ENCODE measurements around the gene CHMP3. TPM values are rescaled to one million over a fixed set of nuclear protein-coding genes. Genes with fewer than 3 reads are reported as not detected.

Gene CHMP3
- total and polyA plus RNA-seq, 4 donors, result 49.4 to 127 (median 99.5) TPM

- TF ChIP-seq CTCF (IDR thresholded peaks at IDR 0.05; ENCODE audit: control extremely low read depth, extremely low read depth), result no peak
- Histone ChIP-seq H3K27ac (ENCODE audit: low read depth in 1 of 2, low read length in 1 of 2) (no peak overlapping the region), H3K36me3 (ENCODE audit: control insufficient read depth in 4 of 4, insufficient read depth in 4 of 4, low read length in 4 of 4) (peaks cover 0 to 8% (median 2%) of the 10 kb centered on the region in 4 donors), H3K9me3 (ENCODE audit: control insufficient read depth in 4 of 4, insufficient read depth in 3 of 4, low read length in 3 of 4) (peaks cover 0 to 5% (median 0%) of the 10 kb centered on the region in 4 donors), H3K9ac (ENCODE audit: insufficient read depth in 1 of 2, low read length in 2 of 2) (no peak overlapping the region), H3K27me3 (ENCODE audit: control insufficient read depth in 3 of 3, insufficient read depth in 3 of 3, low read length in 2 of 3) (no peaks in the 10 kb centered on the region), H3K4me3 (no peak overlapping the region), H3K4me1 (ENCODE audit: control insufficient read depth in 5 of 5, insufficient read depth in 5 of 5, low read length in 5 of 5) (peaks cover 0 to 33% (median 8%) of the 10 kb centered on the region in 5 donors)
- 21 to 52% methylated on average over 2 of the region's 2 CpGs for WGBS, 2 donors
- no peak for ATAC-seq (ENCODE audit: insufficient read depth, low FRiP score)
- DNase-seq, result peak in 2 of 3 donors; percentile 43 to 55
Observed at GRCh38 chr2:86543335-86543734, 19.9 kb downstream of the CHMP3 start.

- H3K27me3 ChIP-seq (ENCODE audit: control insufficient read depth in 3 of 3, insufficient read depth in 3 of 3, low read length in 2 of 3), result no peaks in the 10 kb centered on the region
- H3K4me1 ChIP-seq (ENCODE audit: control insufficient read depth in 5 of 5, insufficient read depth in 5 of 5, low read length in 5 of 5), result peaks cover 0 to 33% (median 8%) of the 10 kb centered on the region in 5 donors
- H3K4me3 ChIP-seq, result no peak overlapping the region
- H3K27ac ChIP-seq (ENCODE audit: low read depth in 1 of 2, low read length in 1 of 2), result no peak overlapping the region
- ATAC-seq (ENCODE audit: insufficient read depth, low FRiP score) (no peak), DNase-seq (no peak)
- WGBS, 2 donors, result 30 to 45% methylated on average over 1 of the region's 1 CpG
- H3K9ac ChIP-seq (ENCODE audit: insufficient read depth in 1 of 2, low read length in 2 of 2), result no peak overlapping the region
- H3K9me3 ChIP-seq (ENCODE audit: control insufficient read depth in 4 of 4, insufficient read depth in 3 of 4, low read length in 3 of 4), result peaks cover 0 to 5% (median 1%) of the 10 kb centered on the region in 4 donors
- TF ChIP-seq CTCF (IDR thresholded peaks at IDR 0.05; ENCODE audit: control extremely low read depth, extremely low read depth), result no peak
- peaks cover 0 to 8% (median 2%) of the 10 kb centered on the region in 4 donors for H3K36me3 ChIP-seq (ENCODE audit: control insufficient read depth in 4 of 4, insufficient read depth in 4 of 4, low read length in 4 of 4)
Observed at GRCh38 chr2:86542814-86543213, 20.4 kb downstream of the CHMP3 start.

- Histone ChIP-seq H3K4me3 (no peak overlapping the region), H3K27ac (ENCODE audit: low read depth in 1 of 2, low read length in 1 of 2) (no peak overlapping the region), H3K27me3 (ENCODE audit: control insufficient read depth in 3 of 3, insufficient read depth in 3 of 3, low read length in 2 of 3) (no peaks in the 10 kb centered on the region), H3K9ac (ENCODE audit: insufficient read depth in 1 of 2, low read length in 2 of 2) (no peak overlapping the region), H3K9me3 (ENCODE audit: control insufficient read depth in 4 of 4, insufficient read depth in 3 of 4, low read length in 3 of 4) (peaks cover 0 to 4% (median 2%) of the 10 kb centered on the region in 4 donors), H3K4me1 (ENCODE audit: control insufficient read depth in 5 of 5, insufficient read depth in 5 of 5, low read length in 5 of 5) (peaks cover 0 to 33% (median 8%) of the 10 kb centered on the region in 5 donors), H3K36me3 (ENCODE audit: control insufficient read depth in 4 of 4, insufficient read depth in 4 of 4, low read length in 4 of 4) (peaks cover 0 to 11% (median 1%) of the 10 kb centered on the region in 4 donors)
- 67 to 91% methylated on average over 2 of the region's 2 CpGs for WGBS, 2 donors
- DNase-seq (peak; percentile 45 to 87 (median 87)), ATAC-seq (ENCODE audit: insufficient read depth, low FRiP score) (no peak)
- TF ChIP-seq CTCF (IDR thresholded peaks at IDR 0.05; ENCODE audit: control extremely low read depth, extremely low read depth), result no peak
Observed at GRCh38 chr2:86541334-86541733, 21.9 kb downstream of the CHMP3 start.

GRCh38 chr2:86533589-86533988 lies 29.7 kb downstream of the CHMP3 start:
- 98% methylated on average over 3 of the region's 3 CpGs for WGBS, 2 donors
- TF ChIP-seq CTCF (IDR thresholded peaks at IDR 0.05; ENCODE audit: control extremely low read depth, extremely low read depth), result no peak
- Histone ChIP-seq H3K27ac (ENCODE audit: low read depth in 1 of 2, low read length in 1 of 2) (no peak overlapping the region), H3K27me3 (ENCODE audit: control insufficient read depth in 3 of 3, insufficient read depth in 3 of 3, low read length in 2 of 3) (no peaks in the 10 kb centered on the region), H3K9me3 (ENCODE audit: control insufficient read depth in 4 of 4, insufficient read depth in 3 of 4, low read length in 3 of 4) (peaks cover 0 to 4% (median 1%) of the 10 kb centered on the region in 4 donors), H3K36me3 (ENCODE audit: control insufficient read depth in 4 of 4, insufficient read depth in 4 of 4, low read length in 4 of 4) (peaks cover 0 to 9% (median under 1%) of the 10 kb centered on the region in 4 donors), H3K9ac (ENCODE audit: insufficient read depth in 1 of 2, low read length in 2 of 2) (no peak overlapping the region), H3K4me3 (no peak overlapping the region), H3K4me1 (ENCODE audit: control insufficient read depth in 5 of 5, insufficient read depth in 5 of 5, low read length in 5 of 5) (no peaks in the 10 kb centered on the region)
- DNase-seq (no peak), ATAC-seq (ENCODE audit: insufficient read depth, low FRiP score) (no peak)
